Mesenchymal stem cell (in vitro differentiated cells and primary cell): ENCODE data around the gene KLF15.

Experiments
- DNase-seq: peaks from one replicate; pipeline ENCODE4 v3.0.0-alpha.2; 2013
- H2AFZ ChIP-seq: one replicate; pipeline ENCODE4 v1.6.1; 2013; ENCODE audit warnings: low read depth, mild to moderate bottlenecking, control low read depth, inconsistent platforms, low read length, moderate library complexity
- H2AK5ac ChIP-seq: 2 replicates; pipeline ENCODE4 v1.6.1; 2013; ENCODE audit warnings: low read length, moderate library complexity, mild to moderate bottlenecking, inconsistent platforms; ENCODE audit not compliant: severe bottlenecking
- H2BK120ac ChIP-seq: one replicate; pipeline ENCODE4 v1.6.1; 2013; ENCODE audit warnings: low read depth, mild to moderate bottlenecking, inconsistent platforms, low read length, moderate library complexity
- H2BK12ac ChIP-seq, 2 experiments: one replicate each; pipeline ENCODE4 v1.6.1; 2013; ENCODE audit warnings: inconsistent platforms in 2 of 2, low read length in 2 of 2, mild to moderate bottlenecking in 2 of 2, moderate library complexity in 2 of 2, control low read depth in 1 of 2
- H2BK15ac ChIP-seq: one replicate; pipeline ENCODE4 v1.6.1; 2013; ENCODE audit warnings: mild to moderate bottlenecking, low read depth, inconsistent platforms; ENCODE audit not compliant: poor library complexity, severe bottlenecking
- H2BK5ac ChIP-seq: 2 replicates; pipeline ENCODE4 v1.6.1; 2013; ENCODE audit warnings: low read depth, mild to moderate bottlenecking, low read length, control low read depth, inconsistent platforms; ENCODE audit not compliant: poor library complexity, severe bottlenecking
- H3K14ac ChIP-seq, 2 experiments: one replicate each; pipeline ENCODE4 v1.6.1; 2013; ENCODE audit warnings: inconsistent platforms in 2 of 2, low read length in 2 of 2, control low read depth in 1 of 2, mild to moderate bottlenecking in 1 of 2, moderate library complexity in 1 of 2
- H3K18ac ChIP-seq, 2 experiments: one replicate each; pipeline ENCODE4 v1.6.1; 2013; ENCODE audit warnings: inconsistent platforms in 2 of 2, low read length in 2 of 2, control low read depth in 1 of 2, low read depth in 1 of 2, mild to moderate bottlenecking in 1 of 2
- H3K23ac ChIP-seq, 2 experiments: one replicate each; pipeline ENCODE4 v1.6.1; 2013; ENCODE audit warnings: inconsistent platforms in 2 of 2, low read length in 2 of 2, mild to moderate bottlenecking in 2 of 2, moderate library complexity in 2 of 2, control low read depth in 1 of 2
- H3K27ac ChIP-seq: 2 replicates; pipeline ENCODE4 v1.5.1; 2013; ENCODE audit warnings: mild to moderate bottlenecking, moderate library complexity, low read length, control low read depth, inconsistent platforms; ENCODE audit not compliant: poor library complexity, severe bottlenecking
- H3K27me3 ChIP-seq, 2 experiments: 2 replicates each; pipeline versions ENCODE4 v1.6.1 to v1.7.0; 2013; ENCODE audit warnings: low read length in 2 of 2, mild to moderate bottlenecking in 2 of 2, moderate library complexity in 2 of 2, control low read depth in 1 of 2, inconsistent platforms in 1 of 2; ENCODE audit not compliant: control insufficient read depth in 1 of 2, insufficient read depth in 1 of 2
- H3K36me3 ChIP-seq, 2 experiments: 2 replicates each; pipeline versions ENCODE4 v1.6.1 to v1.7.0; 2013; ENCODE audit warnings: low read length in 2 of 2, control low read depth in 1 of 2, inconsistent platforms in 1 of 2, low read depth in 1 of 2, mild to moderate bottlenecking in 1 of 2; ENCODE audit not compliant: insufficient read depth in 2 of 2, control insufficient read depth in 1 of 2
- H3K4ac ChIP-seq, 2 experiments: one replicate each; pipeline ENCODE4 v1.6.1; 2013; ENCODE audit warnings: inconsistent platforms in 2 of 2, low read length in 2 of 2, mild to moderate bottlenecking in 2 of 2, moderate library complexity in 2 of 2, control low read depth in 1 of 2, low read depth in 1 of 2
- H3K4me1 ChIP-seq: 2 replicates; pipeline ENCODE4 v1.6.1; 2013; ENCODE audit warnings: low read depth, low read length, control low read depth; ENCODE audit not compliant: control insufficient read depth, insufficient read depth
- H3K4me2 ChIP-seq: 2 replicates; pipeline ENCODE4 v1.6.1; 2013; ENCODE audit warnings: low read length, mild to moderate bottlenecking, inconsistent platforms; ENCODE audit not compliant: poor library complexity, severe bottlenecking
- H3K4me3 ChIP-seq, 2 experiments: 2 replicates each; pipeline versions ENCODE4 v1.5.1 to v1.7.0; 2013; ENCODE audit warnings: low read length in 2 of 2, mild to moderate bottlenecking in 2 of 2, control low read depth in 1 of 2, low read depth in 1 of 2; ENCODE audit not compliant: insufficient read depth in 1 of 2
- H3K79me1 ChIP-seq: replicated peaks from 2 replicates; pipeline ENCODE4 v1.6.1; 2013; ENCODE audit warnings: mild to moderate bottlenecking, control low read depth, low read length, inconsistent platforms; ENCODE audit not compliant: poor library complexity, severe bottlenecking
- H3K9ac ChIP-seq: 2 replicates; pipeline ENCODE4 v1.7.0; 2013; ENCODE audit warnings: mild to moderate bottlenecking, low read length, moderate library complexity
- H3K9me3 ChIP-seq: 2 replicates; pipeline ENCODE4 v1.7.0; 2013; ENCODE audit warnings: mild to moderate bottlenecking, low read length; ENCODE audit not compliant: control insufficient read depth
- H4K8ac ChIP-seq: one replicate; pipeline ENCODE4 v1.6.1; 2013; ENCODE audit warnings: inconsistent platforms, mild to moderate bottlenecking, low read length, moderate library complexity
- H4K91ac ChIP-seq: one replicate; pipeline ENCODE4 v1.6.1; 2013; ENCODE audit warnings: mild to moderate bottlenecking, low read length, inconsistent platforms
- WGBS: methylation state at CpG from one replicate; pipeline ENCODE4 v1.1.7; 2013; ENCODE audit warnings: mixed read lengths; 5-methylcytosine and 5-hydroxymethylcytosine counted together

Gene KLF15

DNA sequence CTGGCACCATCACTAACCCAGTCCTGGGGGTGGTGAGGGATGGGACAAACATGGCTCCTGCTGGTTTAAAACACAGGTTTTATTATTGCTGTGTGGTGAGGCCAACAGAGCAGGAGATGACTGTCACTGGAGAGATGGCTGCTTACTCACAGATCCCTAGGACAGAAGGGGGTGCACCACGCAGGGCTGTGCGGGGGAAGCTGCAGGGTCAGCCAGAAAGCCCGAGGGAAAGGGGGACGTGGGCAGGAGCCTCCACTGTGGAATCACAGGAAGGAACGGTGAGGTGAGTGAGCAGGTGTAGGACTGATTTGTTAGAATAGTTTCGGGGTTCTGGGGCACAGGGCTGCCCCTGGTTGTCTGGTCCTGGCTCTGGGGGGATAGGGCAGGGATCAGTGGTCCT lies 45.0 kb upstream of the KLF15 start:
- Histone ChIP-seq H2BK12ac (no peak overlapping the region), H3K9ac (no peak overlapping the region), H3K27me3 (peaks cover 3 to 39% of the 10 kb centered on the region in 2 experiments), H3K14ac (no peak overlapping the region), H4K91ac (no peak overlapping the region), H3K4me2 (no peak overlapping the region), H2BK120ac (no peak overlapping the region), H3K36me3 (no peaks in the 10 kb centered on the region), H3K9me3 (no peaks in the 10 kb centered on the region), H2BK5ac (no peak overlapping the region), H4K8ac (no peak overlapping the region), H3K79me1 (no peaks in the 10 kb centered on the region), H3K4me3 (no peak overlapping the region), H2AFZ (no peak overlapping the region), H3K18ac (no peak overlapping the region), H3K23ac (no peak overlapping the region), H3K27ac (no peak overlapping the region), H2BK15ac (no peak overlapping the region), H3K4ac (no peak overlapping the region), H3K4me1 (peaks cover 3% of the 10 kb centered on the region), H2AK5ac (no peak overlapping the region)
- no peak for DNase-seq
- WGBS, result 75% methylated on average over 6 of the region's 6 CpGs

DNA sequence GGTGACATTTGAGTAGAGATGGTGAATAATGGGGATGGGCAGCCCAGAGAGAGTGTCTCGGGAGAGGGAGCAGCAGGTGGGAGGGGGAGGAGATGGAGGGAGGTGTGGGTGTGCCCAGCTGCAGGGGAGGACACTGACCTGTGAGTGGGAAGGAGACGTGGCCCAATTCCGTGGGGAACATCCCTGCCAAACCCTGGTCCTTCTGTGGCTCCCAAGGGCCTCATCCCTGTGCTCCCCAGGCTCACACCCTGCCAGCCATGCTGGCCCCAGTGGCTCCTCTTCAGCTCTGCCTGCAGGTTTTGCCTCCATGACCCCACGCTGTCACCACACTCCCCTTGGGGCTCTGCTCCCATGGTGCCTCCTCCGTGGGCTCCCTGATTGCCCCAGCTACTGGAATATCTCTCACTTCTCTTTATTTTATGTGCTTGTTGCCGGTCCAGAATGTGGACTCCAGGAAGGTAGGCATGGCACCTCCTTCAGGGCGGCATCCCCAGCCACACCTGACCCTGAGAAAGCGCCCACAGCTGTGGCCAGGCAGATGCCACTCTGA lies 44.5 kb upstream of the KLF15 start:
- Histone ChIP-seq H4K91ac (no peak overlapping the region), H3K14ac (no peak overlapping the region), H3K79me1 (no peaks in the 10 kb centered on the region), H3K4me3 (no peak overlapping the region), H3K4ac (no peak overlapping the region), H4K8ac (no peak overlapping the region), H3K27me3 (peaks cover 3 to 34% of the 10 kb centered on the region in 2 experiments), H2BK12ac (no peak overlapping the region), H3K23ac (no peak overlapping the region), H3K36me3 (no peaks in the 10 kb centered on the region), H2BK5ac (no peak overlapping the region), H2AK5ac (no peak overlapping the region), H3K18ac (no peak overlapping the region), H3K27ac (no peak overlapping the region), H3K4me1 (peaks cover 3% of the 10 kb centered on the region), H2BK15ac (no peak overlapping the region), H2BK120ac (no peak overlapping the region), H2AFZ (no peak overlapping the region), H3K9me3 (no peaks in the 10 kb centered on the region), H3K9ac (no peak overlapping the region), H3K4me2 (no peak overlapping the region)
- DNase-seq, result no peak
- 72% methylated on average over 8 of the region's 8 CpGs for WGBS

- Histone ChIP-seq H3K79me1 (no peaks in the 10 kb centered on the region), H2BK12ac (no peak overlapping the region), H2BK15ac (no peak overlapping the region), H2BK5ac (no peak overlapping the region), H3K4ac (no peak overlapping the region), H3K27me3 (peaks cover 10 to 45% of the 10 kb centered on the region in 2 experiments), H3K4me2 (no peak overlapping the region), H4K91ac (no peak overlapping the region), H3K14ac (no peak overlapping the region), H3K36me3 (no peaks in the 10 kb centered on the region), H2BK120ac (no peak overlapping the region), H3K23ac (no peak overlapping the region), H3K27ac (no peak overlapping the region), H4K8ac (no peak overlapping the region), H2AK5ac (no peak overlapping the region), H3K4me1 (peaks cover 6% of the 10 kb centered on the region), H3K4me3 (no peak overlapping the region), H3K9me3 (no peaks in the 10 kb centered on the region), H3K18ac (no peak overlapping the region), H2AFZ (no peak overlapping the region), H3K9ac (no peak overlapping the region)
- WGBS, result 92% methylated on average over 3 of the region's 4 CpGs
- DNase-seq, result no peak
These were observed 42.5 kb upstream of the KLF15 start for GRCh38 chr3:126399756-126400155.

GRCh38 chr3:126399351-126399735 lies 42.1 kb upstream of the KLF15 start:
- no peak overlapping the region for H2BK12ac ChIP-seq
- no peak overlapping the region for H2BK15ac ChIP-seq
- H3K79me1 ChIP-seq, result no peaks in the 10 kb centered on the region
- H3K23ac ChIP-seq, result no peak overlapping the region
- H2BK5ac ChIP-seq, result no peak overlapping the region
- no peak overlapping the region for H4K91ac ChIP-seq
- H3K14ac ChIP-seq, result no peak overlapping the region
- H2AFZ ChIP-seq, result no peak overlapping the region
- H3K27me3 ChIP-seq, result peaks cover 13 to 44% of the 10 kb centered on the region in 2 experiments
- H3K4me2 ChIP-seq, result no peak overlapping the region
- H3K18ac ChIP-seq, result no peak overlapping the region
- H4K8ac ChIP-seq, result no peak overlapping the region
- no peak overlapping the region for H3K9ac ChIP-seq
- H3K4me3 ChIP-seq, result no peak overlapping the region
- DNase-seq, result no peak
- no peak overlapping the region for H2BK120ac ChIP-seq
- no peaks in the 10 kb centered on the region for H3K9me3 ChIP-seq
- no peak overlapping the region for H3K27ac ChIP-seq
- H2AK5ac ChIP-seq, result no peak overlapping the region
- no peaks in the 10 kb centered on the region for H3K36me3 ChIP-seq
- H3K4ac ChIP-seq, result no peak overlapping the region
- 87% methylated on average over 1 of the region's 1 CpG for WGBS
- peaks cover 10% of the 10 kb centered on the region for H3K4me1 ChIP-seq
